GM21526 (cell line): ENCODE measurements around the gene CD82.
"Not testable (repeated sequence)": the region's sequence is repeated elsewhere in the genome, so short reads cannot be mapped to it uniquely, and the experiment has no call there.

ENCODE experiments used
- ATAC-seq: cut with Tn5 transposase; IDR thresholded peaks from one replicate; pipeline ENCODE4 v1.9.1; 2021; ENCODE audit warnings: moderate library complexity; ENCODE audit not compliant: unreplicated experiment, low FRiP score

CD82 gene

DNA sequence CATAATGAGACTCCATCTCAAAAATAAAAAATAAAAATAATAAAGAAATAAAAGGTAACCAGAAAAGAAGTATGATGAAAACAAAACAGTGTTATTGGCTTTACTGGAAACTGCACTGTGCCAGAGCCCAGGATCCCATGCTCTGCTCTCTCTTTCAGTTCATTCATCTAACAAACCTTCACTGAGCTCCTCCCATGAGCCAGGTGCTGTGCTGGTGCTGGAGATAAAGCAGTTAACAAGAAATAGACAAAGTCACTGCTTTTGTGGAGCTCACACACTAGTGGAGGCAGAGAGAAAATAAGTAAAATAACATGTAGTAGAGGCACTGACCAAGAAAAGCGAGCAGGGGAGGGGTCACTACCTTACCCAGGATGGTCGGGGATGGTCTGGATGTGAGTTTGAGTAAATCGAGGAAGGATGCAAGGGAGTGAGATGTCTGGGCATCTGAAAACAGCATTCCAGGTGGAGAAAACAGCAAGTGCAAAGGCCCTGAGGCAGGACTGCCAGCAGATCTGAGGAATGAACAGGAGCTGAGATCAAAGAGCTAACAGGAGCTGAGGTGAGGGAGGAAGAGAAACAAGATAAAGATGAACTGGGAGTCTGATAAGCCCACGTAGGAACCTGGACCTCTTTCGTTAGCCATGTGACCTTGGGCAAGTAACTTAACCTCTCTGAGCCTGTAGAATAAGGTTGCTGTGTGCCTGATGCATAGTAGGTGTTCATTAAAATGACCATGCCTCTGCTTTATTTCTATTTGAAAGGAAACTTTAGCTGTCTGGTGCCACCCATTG lies 31.3 kb upstream of the CD82 start:
- ATAC-seq: no peak

DNA sequence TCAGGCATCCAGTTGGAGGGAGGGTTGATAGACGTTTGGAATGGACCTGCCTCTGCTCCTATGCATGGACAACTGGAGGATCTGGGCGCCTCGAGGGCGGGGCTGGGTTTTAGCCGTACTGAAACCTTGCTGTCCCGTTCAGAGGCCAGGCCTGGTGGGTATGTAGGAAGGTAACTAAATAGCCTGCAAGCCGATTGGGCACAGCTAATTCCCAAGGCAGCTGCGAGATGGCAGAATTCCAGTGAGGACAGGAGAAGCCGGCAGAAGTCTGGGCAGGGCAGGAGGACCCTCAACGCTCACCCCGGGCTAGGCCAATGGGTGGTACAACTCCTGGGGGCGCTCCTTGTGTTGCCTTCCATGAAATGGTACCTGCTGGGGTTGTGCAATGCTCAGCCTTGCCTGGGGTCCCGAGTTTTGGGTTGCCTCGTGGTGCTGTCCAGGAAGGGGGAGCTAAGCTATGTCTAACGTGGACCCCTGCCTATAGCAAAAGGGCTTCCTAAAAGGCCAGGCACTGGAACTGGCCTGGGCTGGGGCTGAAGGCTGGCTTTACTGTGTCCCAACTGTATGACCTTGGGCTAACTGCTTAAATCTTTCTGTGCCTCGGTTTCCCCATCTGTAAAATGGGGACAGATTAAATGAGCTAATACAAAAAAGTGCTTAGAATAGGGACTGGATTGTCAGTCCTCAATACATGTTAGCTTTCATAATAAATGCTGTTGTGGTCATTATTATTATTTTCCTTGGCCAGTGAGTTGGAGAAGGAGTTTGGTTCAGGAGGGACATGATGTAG lies 30.1 kb upstream of the CD82 start:
- ATAC-seq: no peak

DNA sequence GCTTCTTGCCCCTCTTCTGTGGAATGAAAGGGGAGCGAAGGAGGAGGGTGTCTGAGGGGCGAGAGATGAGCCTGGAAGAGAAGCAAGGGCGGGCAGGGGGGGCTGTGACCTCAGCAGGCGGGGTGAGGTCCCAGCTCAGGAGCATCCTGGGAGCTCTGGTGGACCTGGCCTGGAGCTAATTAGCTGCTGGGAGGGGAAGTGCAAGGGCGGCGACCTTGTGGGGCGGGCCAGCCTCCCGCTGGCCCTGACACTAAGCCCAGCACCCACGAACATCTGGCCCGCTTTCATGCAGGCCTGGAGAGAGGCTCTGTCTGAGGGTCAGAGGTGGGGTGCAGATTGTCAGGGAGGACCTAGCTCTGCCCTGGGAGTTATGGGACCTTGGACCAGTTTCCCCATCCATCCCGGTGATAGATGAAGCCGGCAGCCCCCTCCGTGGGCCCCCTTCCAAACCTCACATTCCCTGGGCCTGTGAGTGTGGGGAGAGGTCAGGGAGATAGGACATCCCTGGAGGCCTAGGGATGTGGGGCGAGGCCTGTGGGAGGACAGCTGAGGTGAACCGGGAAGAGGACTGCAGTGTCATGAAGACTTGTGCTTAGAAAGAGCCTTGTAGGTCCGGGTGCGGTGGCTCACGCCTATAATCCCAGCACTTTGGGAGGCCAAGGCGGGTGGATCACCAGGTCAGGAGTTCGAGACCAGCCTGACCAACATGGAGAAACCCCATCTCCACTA lies 28.5 kb upstream of the CD82 start:
- no peak for ATAC-seq

DNA sequence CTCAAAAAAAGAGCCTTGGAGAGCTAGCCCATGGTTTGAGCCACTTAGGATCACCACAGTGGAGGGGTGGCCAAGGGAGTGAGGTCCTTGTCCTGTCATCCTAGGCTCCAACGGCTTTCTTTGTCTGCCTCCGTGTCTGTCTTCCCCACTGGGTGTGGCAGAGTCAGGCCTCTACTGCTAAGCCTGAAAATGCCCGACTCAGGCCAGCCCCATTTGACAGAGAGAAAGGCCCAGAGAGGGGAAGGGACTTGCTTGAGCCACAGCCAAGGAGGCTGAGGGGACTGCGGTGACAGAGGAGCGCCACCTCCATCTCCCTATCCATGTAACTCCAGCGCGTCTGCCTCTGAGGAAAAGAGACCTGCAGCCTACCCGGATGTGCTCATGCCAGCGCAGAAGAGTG lies 27.8 kb upstream of the CD82 start:
- ATAC-seq: no peak

DNA sequence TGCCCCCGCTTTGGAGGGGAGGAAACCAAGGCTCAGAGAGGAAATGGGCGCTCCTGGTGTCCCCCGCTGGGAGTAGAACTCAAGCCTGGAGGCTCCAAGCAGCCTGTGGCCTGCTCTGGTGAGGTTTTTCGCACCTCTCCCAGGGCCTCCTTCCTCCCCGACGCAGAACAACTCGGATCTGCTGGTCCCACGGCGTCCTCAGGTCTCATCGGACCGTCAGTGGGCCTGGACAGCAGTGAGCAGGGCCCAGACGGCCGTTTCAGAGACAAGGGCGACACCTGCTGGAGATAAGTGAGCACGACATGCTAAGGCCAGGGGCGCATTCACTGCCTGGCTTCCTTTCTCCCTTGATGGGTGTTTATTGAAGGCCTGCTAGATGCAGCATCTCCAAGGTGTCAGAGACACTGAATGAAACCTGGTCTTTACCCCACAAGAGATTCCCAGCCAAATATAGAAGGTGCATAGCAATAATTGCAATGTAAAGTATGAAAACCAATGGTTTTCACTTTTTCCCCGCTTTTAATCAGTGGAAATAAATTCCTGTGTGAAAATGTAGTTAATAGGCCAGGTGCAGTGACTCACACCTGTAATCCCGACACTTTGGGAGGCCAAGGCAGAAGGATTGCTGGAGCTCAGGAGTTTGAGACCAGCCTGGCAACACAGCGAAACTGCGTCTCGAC lies 26.9 kb upstream of the CD82 start:
- ATAC-seq: peak; percentile 74

DNA sequence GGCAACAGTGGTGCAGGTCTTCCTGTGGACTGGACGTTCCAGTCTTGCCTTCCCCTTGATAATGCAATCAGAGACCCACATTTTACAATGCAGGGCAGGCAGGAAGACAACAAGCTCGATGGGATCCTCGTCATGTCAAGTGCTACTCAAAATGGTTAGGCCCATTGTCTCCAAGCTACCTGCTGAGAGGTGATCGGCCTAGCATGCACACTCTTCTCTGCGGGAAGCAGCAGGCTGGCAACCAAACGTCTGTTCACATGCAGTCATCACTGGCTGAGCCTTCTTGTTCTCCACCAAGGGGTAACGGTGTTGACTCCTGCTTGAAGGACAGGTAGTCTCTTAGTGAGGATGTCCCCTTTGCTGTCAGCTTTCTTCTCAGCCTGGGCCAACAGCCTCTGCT lies 25.5 kb upstream of the CD82 start:
- no peak for ATAC-seq

DNA sequence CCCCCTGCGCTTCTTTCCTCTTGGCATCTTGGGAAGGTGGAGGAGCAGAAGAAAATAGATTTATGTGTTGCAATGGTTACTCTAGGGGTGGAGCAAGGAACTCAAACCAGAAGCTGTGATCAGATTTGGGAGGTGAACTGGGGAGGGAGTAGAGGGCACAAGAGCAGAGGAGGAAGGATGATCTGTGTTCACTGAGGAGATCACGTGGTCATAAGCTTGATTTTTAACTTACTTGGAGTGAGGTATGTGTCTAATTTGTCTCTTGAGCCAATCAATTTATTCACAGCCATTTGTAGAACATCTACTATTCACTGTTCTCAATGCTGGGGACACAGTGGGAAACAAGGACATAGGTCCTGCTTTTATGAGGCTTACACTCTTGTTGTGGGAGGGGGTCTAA lies 24.8 kb upstream of the CD82 start:
- no peak for ATAC-seq

DNA sequence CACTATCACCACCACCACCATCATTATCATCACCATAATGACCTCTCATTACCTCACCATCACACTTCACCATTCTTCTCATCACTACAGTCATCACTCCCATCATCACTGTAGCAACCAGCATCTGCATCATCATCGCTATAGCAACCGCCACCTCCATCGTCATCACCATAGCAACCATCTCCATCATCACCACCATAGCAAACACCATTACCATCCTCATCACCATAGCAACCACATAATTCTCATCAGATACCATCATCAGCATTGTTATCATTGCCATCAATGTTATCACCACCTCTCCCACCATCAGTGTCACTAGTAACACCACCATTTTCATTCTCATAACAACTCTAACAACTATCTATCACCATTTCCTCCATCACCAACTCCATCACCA lies 23.1 kb upstream of the CD82 start:
- ATAC-seq: no peak

DNA sequence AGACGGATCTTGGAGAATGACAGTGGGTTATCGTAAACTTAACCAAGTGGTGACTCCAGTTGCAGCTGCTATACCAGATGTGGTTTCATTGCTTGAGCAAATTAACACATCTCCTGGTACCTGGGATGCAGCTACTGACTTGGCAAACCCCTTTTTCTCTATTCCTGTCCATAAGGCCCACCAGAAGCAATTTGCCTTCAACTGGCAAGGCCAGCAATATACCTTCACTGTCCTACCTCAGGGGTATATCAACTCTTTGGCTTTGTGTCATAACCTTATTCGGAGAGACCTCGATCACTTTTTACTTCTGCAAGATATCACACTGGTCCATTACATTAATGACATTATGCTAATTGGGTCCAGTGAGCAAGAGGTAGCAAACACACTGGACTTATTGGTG lies 18.5 kb upstream of the CD82 start:
- not testable (repeated sequence) for ATAC-seq

DNA sequence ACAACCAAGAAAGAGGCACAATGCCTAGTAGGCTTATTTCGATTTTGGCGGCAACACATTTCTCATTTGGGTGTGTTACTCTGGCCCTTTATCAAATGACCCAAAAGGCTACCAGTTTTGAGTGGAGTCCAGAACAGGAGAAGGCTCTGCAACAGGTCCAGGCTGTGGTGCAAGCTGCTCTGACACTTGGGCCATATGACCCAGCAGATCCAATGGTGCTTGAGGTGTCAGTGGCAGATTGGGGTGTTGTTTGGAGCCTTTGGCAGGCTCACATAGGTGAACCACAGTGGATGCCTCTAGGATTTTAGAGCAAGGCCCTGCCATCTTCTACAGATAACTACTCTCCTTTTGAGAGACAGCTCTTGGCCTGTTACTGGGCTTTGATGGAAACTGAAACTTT lies 17.9 kb upstream of the CD82 start:
- not testable (repeated sequence) for ATAC-seq

DNA sequence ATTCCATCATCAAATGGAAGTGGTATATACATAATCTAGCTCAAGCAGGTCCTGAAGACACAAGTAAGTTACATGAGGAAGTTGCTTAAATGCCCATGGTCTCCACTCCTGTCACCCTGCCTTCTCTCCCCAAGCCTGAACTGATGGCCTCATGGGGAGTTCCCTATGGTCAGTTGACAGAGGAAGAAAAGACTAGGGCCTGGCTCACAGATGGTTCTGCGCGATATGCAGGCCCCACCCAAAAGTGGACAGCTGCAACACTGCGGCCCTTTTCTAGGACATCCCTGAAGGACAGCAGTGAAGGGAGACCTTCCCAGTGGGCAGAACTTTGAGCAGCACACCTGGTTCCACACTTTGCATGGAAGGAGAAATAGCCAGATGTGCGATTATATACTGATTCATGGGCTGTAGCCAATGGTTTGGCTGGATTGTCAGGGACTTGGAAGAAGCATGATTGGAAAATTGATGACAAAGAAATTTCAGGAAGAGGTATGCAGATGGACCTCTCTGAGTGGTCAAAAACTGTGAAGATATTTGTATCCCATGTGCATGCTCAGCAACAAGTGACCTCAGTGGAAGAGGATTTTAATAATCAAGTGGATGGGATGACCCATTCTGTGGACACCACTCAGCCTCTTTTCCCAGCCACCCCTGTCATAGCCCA lies 17.3 kb upstream of the CD82 start:
- ATAC-seq: no peak

DNA sequence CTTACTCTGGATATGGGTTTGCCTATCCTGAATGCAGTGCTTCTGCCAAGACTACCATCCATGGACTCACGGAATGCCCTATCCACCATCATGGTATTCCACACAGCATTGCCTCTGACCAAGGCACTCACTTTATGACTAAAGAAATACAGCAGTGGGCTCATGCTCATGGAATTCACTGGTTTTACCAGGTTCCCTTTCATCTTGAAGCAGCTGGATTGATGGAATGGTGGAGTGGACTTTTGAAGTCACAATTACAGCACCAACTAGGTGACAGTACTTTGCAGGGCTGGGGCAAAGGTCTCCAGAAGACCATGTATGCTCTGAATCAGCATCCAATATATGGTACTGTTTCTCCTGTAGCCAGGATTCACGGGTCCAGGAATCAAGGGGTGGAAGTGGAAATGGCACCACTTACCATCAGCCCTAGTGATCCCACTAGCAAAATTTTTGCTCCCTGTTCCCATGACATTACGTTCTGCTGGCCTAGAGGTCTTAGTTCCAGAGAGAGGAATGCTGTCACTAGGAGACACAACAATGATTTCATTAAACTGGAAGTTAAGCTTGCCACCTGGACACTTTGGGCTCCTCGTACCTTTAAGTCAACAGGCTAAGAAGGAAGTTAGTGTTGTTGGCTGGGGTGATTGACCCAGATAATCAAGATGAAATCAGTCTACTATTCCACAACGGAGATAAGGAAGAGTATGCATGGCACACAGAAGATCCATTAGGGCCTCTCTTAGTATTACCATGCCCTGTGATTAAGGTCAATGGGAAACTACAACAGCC lies 16.3 kb upstream of the CD82 start:
- ATAC-seq: not testable (repeated sequence)

DNA sequence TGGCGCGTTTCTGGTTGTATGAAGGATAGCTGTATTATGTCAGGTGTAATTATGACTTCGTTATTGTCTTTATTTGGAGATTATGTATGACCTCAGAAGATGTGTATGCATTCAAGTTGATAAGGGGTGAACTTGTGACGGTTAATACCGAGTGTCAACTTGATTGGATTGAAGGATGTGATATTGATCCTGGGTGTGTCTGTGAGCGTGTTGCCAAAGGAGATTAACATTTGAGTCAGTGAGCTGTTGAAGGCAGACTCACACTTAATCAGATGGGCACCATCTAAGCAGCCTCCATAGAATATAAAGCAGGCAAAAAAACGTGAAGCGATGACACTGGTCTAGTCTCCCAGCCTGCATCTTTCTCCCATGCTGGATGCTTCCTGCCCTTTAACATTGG lies 15.3 kb upstream of the CD82 start:
- no peak for ATAC-seq

DNA sequence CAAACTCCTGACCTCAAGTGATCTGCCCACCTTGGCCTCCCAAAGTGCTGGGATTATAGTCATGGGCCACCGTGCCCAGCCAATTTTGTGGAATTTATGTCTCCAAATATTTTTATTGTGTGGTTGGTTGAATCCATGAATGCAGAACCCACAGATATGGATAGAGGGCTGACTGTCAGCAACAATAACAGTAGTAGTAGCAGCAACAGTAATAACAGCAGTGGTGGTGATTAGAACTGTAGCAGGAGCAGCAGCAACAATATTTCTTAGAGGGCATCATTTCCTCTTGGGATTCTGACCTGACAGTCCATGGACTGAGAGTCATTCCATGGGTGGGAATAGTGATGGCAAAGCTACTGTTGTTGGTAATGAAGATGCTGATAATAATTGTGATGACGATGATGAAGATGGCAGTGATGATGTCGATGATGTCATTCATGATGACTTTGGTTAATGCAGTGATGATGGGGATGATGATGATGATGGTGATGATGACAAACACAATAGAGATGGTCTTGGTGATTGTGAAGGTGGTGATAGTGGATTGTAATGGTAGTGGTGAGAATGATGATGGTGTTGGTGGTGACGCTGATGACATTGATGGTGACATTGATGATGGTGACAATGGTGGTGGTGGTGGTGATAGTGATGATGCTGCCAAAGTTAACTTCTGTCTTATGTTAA lies 13.9 kb upstream of the CD82 start:
- no peak for ATAC-seq

DNA sequence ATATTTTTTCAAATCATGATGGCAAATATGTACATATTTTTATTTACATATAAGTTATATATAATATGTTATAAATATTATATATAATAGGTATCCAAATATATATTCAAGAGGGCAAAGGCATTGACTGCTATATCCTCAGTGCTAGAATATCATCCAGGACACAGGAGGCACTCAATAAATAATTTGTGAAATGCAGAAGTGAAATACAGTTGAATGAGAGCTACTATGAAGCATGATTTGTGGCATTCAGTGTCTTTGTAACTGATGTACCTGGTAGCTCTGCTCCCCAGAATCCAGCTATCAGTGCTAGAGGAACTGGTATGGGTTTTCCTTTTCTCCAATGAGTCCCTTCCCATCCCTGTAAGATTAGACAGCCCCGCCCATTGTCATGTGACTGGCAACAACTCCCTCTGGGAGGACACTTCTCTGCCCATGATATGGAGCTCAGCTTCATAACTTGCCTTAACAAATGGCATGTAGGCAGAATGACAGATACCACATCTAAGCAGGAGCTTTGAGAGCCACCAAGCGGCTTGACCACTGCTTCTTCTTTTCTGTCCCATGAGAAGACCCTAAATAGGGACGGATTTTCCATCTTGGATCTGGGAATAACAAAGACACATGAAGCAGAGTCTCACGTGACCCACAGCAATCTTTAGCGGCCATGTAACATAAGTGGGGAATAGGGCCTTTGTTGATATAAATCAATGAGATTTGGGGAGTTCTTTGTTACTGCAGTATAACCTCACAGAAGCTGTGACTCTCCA lies 10.2 kb upstream of the CD82 start:
- no peak for ATAC-seq

DNA sequence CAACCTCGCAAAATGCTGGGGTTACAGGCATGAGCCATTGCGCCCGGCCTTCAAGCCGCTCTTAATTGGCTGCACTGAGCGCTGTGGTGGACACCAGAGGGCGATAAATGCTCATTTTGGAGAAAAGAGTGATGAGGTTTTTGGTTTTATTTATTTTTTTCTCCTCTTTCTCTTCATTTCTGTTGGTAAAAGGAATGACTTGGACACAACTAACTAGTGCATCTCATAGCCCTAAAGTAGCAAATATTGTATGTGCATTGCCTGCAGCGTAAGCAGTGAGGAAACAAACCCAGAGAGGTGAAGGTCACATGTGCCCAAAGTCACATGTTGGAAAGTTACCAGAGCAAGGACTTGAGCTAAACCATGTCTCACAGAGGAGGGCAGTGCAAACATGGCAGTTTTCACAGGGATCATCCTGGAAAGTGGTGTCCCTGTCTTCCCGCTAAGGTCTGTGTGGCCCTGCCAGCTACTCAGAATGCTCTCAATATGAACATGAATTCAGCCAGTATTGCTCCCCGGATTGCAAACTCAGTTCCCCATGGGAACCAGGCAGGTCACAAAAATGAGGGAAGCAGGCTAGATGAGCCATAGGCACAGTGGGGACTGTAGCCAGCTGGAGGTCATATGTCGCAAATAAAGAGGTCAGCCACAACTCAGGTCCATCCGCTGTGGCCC lies 8.6 kb upstream of the CD82 start:
- ATAC-seq: no peak

DNA sequence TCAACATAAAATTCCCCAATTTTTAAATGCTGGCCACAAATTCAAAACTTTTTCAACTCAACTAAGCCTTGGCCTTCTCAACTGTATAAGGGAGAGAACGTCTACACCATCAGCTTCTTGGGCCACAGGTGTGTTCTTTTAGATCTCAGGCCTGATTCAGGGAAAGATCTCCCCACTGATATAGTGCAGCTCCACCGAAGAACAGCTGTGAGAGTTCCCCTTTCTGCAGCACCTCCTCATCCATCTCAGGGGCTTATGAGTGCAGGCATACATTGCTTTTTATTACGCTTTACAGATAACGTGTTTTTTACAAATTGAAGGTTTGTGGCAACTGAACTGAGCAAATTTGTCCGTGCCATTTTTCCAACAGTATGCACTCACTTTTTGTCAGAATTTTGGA lies 8.0 kb upstream of the CD82 start:
- ATAC-seq: no peak
